ENCODE measurements around the gene TBX1.
A peak's percentile ranks its signal among the peaks of the same experiment; 100 is the strongest.

The TBX1 gene

GRCh38 chr22:19753996-19754700, 6.4 kb upstream of the TBX1 start:
- DNase-seq = no peak

GRCh38 chr22:19754701-19755144, 5.9 kb upstream of the TBX1 start:
- no peak for DNase-seq

GRCh38 chr22:19755145-19755710, 5.3 kb upstream of the TBX1 start:
- DNase-seq = no peak

- no peak for DNase-seq
Observed at GRCh38 chr22:19755722-19756287, 4.8 kb upstream of the TBX1 start.

GRCh38 chr22:19756288-19757128, 4.1 kb upstream of the TBX1 start:
- DNase-seq = peak; percentile 74

- DNase-seq = no peak
Observed at GRCh38 chr22:19757140-19757984, 3.2 kb upstream of the TBX1 start.

- no peak for DNase-seq
Observed at GRCh38 chr22:19757985-19758895, 2.3 kb upstream of the TBX1 start.

- no peak for DNase-seq
Observed at GRCh38 chr22:19758896-19759426, 1.6 kb upstream of the TBX1 start.

- no peak for DNase-seq
Observed at GRCh38 chr22:19759427-19760057, 1.0 kb upstream of the TBX1 start.

- DNase-seq = no peak
Observed at GRCh38 chr22:19760951-19761724, 560 bp downstream of the TBX1 start.

- DNase-seq = no peak
Observed at GRCh38 chr22:19761725-19762567, 1.4 kb downstream of the TBX1 start.

- no peak for DNase-seq
Observed at GRCh38 chr22:19762568-19763457, 2.2 kb downstream of the TBX1 start.

- no peak for DNase-seq
Observed at GRCh38 chr22:19763458-19764298, 3.1 kb downstream of the TBX1 start.

GRCh38 chr22:19764299-19764593, 3.7 kb downstream of the TBX1 start:
- no peak for DNase-seq

- no peak for DNase-seq
Observed at GRCh38 chr22:19764636-19765476, 4.3 kb downstream of the TBX1 start.

Data from activated CD4-positive, alpha-beta T cell treated with anti-CD3 and anti-CD28 coated beads, Interleukin-2, amount 50 U/mL, for 1 hour (primary cell).